ENCODE results near the gene SCAPER.

DNA sequence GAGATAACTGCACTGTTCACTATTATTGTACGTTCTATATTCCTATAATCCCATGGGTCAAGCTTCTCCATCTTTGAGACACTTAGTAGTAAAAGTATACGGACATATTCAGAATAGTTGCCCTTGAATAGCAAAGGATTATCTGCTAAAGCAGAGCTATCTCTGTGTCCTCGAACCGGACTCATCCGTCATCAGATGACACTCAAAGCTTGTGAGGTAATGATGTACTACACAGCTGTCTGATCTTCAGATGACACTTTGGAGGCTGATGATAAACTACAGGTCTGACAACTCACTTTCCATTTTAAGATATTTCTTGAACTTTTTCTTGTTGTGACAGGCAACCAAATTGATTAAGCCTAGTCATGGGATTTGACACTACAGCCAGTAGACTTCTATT, 240.2 kb downstream of the SCAPER start:
- TF ChIP-seq, protein P1, sequence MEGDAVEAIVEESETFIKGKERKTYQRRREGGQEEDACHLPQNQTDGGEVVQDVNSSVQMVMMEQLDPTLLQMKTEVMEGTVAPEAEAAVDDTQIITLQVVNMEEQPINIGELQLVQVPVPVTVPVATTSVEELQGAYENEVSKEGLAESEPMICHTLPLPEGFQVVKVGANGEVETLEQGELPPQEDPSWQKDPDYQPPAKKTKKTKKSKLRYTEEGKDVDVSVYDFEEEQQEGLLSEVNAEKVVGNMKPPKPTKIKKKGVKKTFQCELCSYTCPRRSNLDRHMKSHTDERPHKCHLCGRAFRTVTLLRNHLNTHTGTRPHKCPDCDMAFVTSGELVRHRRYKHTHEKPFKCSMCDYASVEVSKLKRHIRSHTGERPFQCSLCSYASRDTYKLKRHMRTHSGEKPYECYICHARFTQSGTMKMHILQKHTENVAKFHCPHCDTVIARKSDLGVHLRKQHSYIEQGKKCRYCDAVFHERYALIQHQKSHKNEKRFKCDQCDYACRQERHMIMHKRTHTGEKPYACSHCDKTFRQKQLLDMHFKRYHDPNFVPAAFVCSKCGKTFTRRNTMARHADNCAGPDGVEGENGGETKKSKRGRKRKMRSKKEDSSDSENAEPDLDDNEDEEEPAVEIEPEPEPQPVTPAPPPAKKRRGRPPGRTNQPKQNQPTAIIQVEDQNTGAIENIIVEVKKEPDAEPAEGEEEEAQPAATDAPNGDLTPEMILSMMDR (IDR thresholded peaks at IDR 0.05; ENCODE audit: low read depth, low read length, missing input control) = no peak
- TF ChIP-seq GABPA (IDR thresholded peaks at IDR 0.05 in 1 of 2, conservative IDR thresholded peaks at IDR 0.05 in 1 of 2) = no peak
- TF ChIP-seq, protein P2, sequence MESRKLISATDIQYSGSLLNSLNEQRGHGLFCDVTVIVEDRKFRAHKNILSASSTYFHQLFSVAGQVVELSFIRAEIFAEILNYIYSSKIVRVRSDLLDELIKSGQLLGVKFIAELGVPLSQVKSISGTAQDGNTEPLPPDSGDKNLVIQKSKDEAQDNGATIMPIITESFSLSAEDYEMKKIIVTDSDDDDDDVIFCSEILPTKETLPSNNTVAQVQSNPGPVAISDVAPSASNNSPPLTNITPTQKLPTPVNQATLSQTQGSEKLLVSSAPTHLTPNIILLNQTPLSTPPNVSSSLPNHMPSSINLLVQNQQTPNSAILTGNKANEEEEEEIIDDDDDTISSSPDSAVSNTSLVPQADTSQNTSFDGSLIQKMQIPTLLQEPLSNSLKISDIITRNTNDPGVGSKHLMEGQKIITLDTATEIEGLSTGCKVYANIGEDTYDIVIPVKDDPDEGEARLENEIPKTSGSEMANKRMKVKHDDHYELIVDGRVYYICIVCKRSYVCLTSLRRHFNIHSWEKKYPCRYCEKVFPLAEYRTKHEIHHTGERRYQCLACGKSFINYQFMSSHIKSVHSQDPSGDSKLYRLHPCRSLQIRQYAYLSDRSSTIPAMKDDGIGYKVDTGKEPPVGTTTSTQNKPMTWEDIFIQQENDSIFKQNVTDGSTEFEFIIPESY (IDR thresholded peaks at IDR 0.05) = no peak
- no peak for TF ChIP-seq RAD21 (IDR thresholded peaks at IDR 0.05)
- TF ChIP-seq, protein P3, sequence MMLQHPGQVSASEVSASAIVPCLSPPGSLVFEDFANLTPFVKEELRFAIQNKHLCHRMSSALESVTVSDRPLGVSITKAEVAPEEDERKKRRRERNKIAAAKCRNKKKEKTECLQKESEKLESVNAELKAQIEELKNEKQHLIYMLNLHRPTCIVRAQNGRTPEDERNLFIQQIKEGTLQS (IDR thresholded peaks at IDR 0.05) = no peak
- TF ChIP-seq, protein P4, sequence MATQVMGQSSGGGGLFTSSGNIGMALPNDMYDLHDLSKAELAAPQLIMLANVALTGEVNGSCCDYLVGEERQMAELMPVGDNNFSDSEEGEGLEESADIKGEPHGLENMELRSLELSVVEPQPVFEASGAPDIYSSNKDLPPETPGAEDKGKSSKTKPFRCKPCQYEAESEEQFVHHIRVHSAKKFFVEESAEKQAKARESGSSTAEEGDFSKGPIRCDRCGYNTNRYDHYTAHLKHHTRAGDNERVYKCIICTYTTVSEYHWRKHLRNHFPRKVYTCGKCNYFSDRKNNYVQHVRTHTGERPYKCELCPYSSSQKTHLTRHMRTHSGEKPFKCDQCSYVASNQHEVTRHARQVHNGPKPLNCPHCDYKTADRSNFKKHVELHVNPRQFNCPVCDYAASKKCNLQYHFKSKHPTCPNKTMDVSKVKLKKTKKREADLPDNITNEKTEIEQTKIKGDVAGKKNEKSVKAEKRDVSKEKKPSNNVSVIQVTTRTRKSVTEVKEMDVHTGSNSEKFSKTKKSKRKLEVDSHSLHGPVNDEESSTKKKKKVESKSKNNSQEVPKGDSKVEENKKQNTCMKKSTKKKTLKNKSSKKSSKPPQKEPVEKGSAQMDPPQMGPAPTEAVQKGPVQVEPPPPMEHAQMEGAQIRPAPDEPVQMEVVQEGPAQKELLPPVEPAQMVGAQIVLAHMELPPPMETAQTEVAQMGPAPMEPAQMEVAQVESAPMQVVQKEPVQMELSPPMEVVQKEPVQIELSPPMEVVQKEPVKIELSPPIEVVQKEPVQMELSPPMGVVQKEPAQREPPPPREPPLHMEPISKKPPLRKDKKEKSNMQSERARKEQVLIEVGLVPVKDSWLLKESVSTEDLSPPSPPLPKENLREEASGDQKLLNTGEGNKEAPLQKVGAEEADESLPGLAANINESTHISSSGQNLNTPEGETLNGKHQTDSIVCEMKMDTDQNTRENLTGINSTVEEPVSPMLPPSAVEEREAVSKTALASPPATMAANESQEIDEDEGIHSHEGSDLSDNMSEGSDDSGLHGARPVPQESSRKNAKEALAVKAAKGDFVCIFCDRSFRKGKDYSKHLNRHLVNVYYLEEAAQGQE (IDR thresholded peaks at IDR 0.05) = no peak
- TF ChIP-seq HNF4G (IDR thresholded peaks at IDR 0.05) = no peak
- TF ChIP-seq EGR1 (IDR thresholded peaks at IDR 0.05; ENCODE audit: low read depth in 2 of 2) = no peak
- TF ChIP-seq RXRA (IDR thresholded peaks at IDR 0.05) = no peak
- no peak for TF ChIP-seq SP1 (IDR thresholded peaks at IDR 0.05)
- TF ChIP-seq YY1 (IDR thresholded peaks at IDR 0.05) = no peak
